Liver (tissue), 9 donors: ENCODE data around the gene FNBP1. TPM values are rescaled to one million over a fixed set of nuclear protein-coding genes. Genes with fewer than 3 reads are reported as not detected.

ENCODE experiments used
- DNase-seq: peaks from one replicate; pipeline ENCODE4 v3.0.0-alpha.2; 2017; ENCODE audit warnings: low spot score
- H3K27ac ChIP-seq, 2 donors: one replicate each; pipeline ENCODE4 v1.7.0; 2013; ENCODE audit warnings: inconsistent platforms in 2 of 2, low read length in 2 of 2, control low read depth in 1 of 2, low read depth in 1 of 2, mild to moderate bottlenecking in 1 of 2
- H3K27me3 ChIP-seq, 4 donors: one replicate each; pipeline versions ENCODE4 v1.6.1 to v1.7.0; 2013; ENCODE audit warnings: low read length in 3 of 4, inconsistent platforms in 1 of 4, mild to moderate bottlenecking in 1 of 4, moderate library complexity in 1 of 4; ENCODE audit not compliant: control insufficient read depth in 4 of 4, insufficient read depth in 4 of 4
- H3K36me3 ChIP-seq, 4 donors: one replicate each; pipeline versions ENCODE4 v1.6.1 to v1.7.0; 2013; ENCODE audit warnings: low read length in 3 of 4, mild to moderate bottlenecking in 3 of 4, low read depth in 1 of 4, moderate library complexity in 1 of 4; ENCODE audit not compliant: control insufficient read depth in 4 of 4, insufficient read depth in 3 of 4
- H3K4me1 ChIP-seq, 4 donors: one replicate each; pipeline versions ENCODE4 v1.6.1 to v1.7.0; 2013; ENCODE audit warnings: low read length in 3 of 4, mild to moderate bottlenecking in 3 of 4, moderate library complexity in 1 of 4; ENCODE audit not compliant: control insufficient read depth in 4 of 4, insufficient read depth in 4 of 4
- H3K4me3 ChIP-seq, 3 donors: one replicate each; pipeline versions ENCODE4 v1.6.1 to v1.7.0; 2013; ENCODE audit warnings: low read length in 3 of 3, control low read depth in 1 of 3, low read depth in 1 of 3, mild to moderate bottlenecking in 1 of 3
- H3K9ac ChIP-seq, 2 donors: one replicate each; pipeline ENCODE4 v1.7.0; 2013; ENCODE audit warnings: low read length in 2 of 2, mild to moderate bottlenecking in 2 of 2, moderate library complexity in 2 of 2, control low read depth in 1 of 2, low read depth in 1 of 2
- H3K9me3 ChIP-seq, 4 donors: one replicate each; pipeline versions ENCODE4 v1.6.1 to v1.7.0; 2013; ENCODE audit warnings: low read length in 3 of 4; ENCODE audit not compliant: control insufficient read depth in 4 of 4
- ATF3 ChIP-seq: IDR thresholded peaks from 2 replicates; pipeline ENCODE4 v1.6.1; 2016; ENCODE audit warnings: antibody characterized with exemption
- CTCF ChIP-seq: fragments of 150-350 bp; IDR thresholded peaks from 2 replicates; pipeline ENCODE4 v1.5.1; 2017; ENCODE audit warnings: improper control_type of control experiment, low read depth, low read length; ENCODE audit not compliant: missing input control
- EGR1 ChIP-seq, 2 donors: IDR thresholded peaks; 2 replicates each; pipeline ENCODE4 v1.6.1; 2016 to 2018; ENCODE audit warnings: antibody characterized with exemption in 2 of 2, low read depth in 2 of 2
- FOXA1 ChIP-seq: IDR thresholded peaks from 2 replicates; pipeline ENCODE4 v1.6.1; 2016; ENCODE audit warnings: antibody characterized with exemption
- FOXA2 ChIP-seq: IDR thresholded peaks from 2 replicates; pipeline ENCODE4 v1.6.1; 2016; ENCODE audit warnings: antibody characterized with exemption
- GABPA ChIP-seq, 2 donors: IDR thresholded peaks in 1 of 2; conservative IDR thresholded peaks in 1 of 2; 2 replicates each; pipeline ENCODE4 v1.6.1; 2016; ENCODE audit warnings: antibody characterized with exemption in 2 of 2, mild to moderate bottlenecking in 1 of 2, moderate library complexity in 1 of 2
- HNF4A ChIP-seq, 2 donors: conservative IDR thresholded peaks; 2 replicates each; pipeline ENCODE4 v1.6.1; 2016; ENCODE audit warnings: antibody characterized with exemption in 2 of 2, mild to moderate bottlenecking in 2 of 2
- JUND ChIP-seq, 2 donors: IDR thresholded peaks; 2 replicates each; pipeline ENCODE4 v1.6.1; 2016; ENCODE audit warnings: antibody characterized with exemption in 2 of 2
- MAX ChIP-seq: IDR thresholded peaks from 2 replicates; pipeline ENCODE4 v1.6.1; 2016; ENCODE audit warnings: antibody characterized with exemption
- NR2F2 ChIP-seq: IDR thresholded peaks from 2 replicates; pipeline ENCODE4 v1.6.1; 2016; ENCODE audit warnings: antibody characterized with exemption
- RAD21 ChIP-seq, 2 donors: IDR thresholded peaks; 2 replicates each; pipeline ENCODE4 v1.6.1; 2016; ENCODE audit warnings: antibody characterized with exemption in 2 of 2, mild to moderate bottlenecking in 2 of 2
- REST ChIP-seq: IDR thresholded peaks from 2 replicates; pipeline ENCODE4 v1.6.1; 2016; ENCODE audit warnings: antibody characterized with exemption, mild to moderate bottlenecking
- RXRA ChIP-seq, 2 donors: IDR thresholded peaks; 2 replicates each; pipeline ENCODE4 v1.6.1; 2017 to 2018; ENCODE audit warnings: antibody characterized with exemption in 2 of 2, mild to moderate bottlenecking in 1 of 2
- SP1 ChIP-seq: IDR thresholded peaks from 2 replicates; pipeline ENCODE4 v1.6.1; 2018; ENCODE audit warnings: antibody characterized with exemption, mild to moderate bottlenecking
- TAF1 ChIP-seq: conservative IDR thresholded peaks from 2 replicates; pipeline ENCODE4 v1.6.1; 2016; ENCODE audit warnings: antibody characterized with exemption, mild to moderate bottlenecking
- YY1 ChIP-seq: IDR thresholded peaks from 2 replicates; pipeline ENCODE4 v1.6.1; 2016; ENCODE audit warnings: antibody characterized with exemption, mild to moderate bottlenecking
- ZBTB33 ChIP-seq: IDR thresholded peaks from 2 replicates; pipeline ENCODE4 v1.6.1; 2016; ENCODE audit warnings: antibody characterized with exemption
- WGBS: extraction: QIAGEN DNeasy Blood & Tissue Kit; methylation state at CpG from one replicate; pipeline ENCODE4 v1.1.7; 2013; 5-methylcytosine and 5-hydroxymethylcytosine counted together
- polyA plus RNA-seq, 2 donors: library from polyadenylated mRNA; stranded (reverse) in 1 of 2; unstranded in 1 of 2; fragments of 200-250 nt in 1 of 2; fragments of >200 nt in 1 of 2; fragmentation: Nextera tagmentation in 1 of 2; extraction: Ambion mirVana in 1 of 2; gene quantifications; one replicate each; pipeline versions ENCODE4 v1.2.1 to v1.2.3, GENCODE V29; 2013 to 2015
- total RNA-seq, 2 donors: library from RNA; depleted of rRNA; stranded (reverse); fragments of >200 nt; gene quantifications; one replicate each; pipeline ENCODE4 v1.2.3, GENCODE V29; 2014
- donor health status: healthy.
- donor health status: healthy.
- donor health status: healthy.
- donor health status: healthy.
- donor health status: healthy.

Gene FNBP1
- total and polyA plus RNA-seq, 4 donors, result 6.6 to 15.6 (median 12.3) TPM

GRCh38 chr9:129898185-129898584 is 144.8 kb downstream of the FNBP1 start:
- H3K4me1 ChIP-seq, result no peaks in the 10 kb centered on the region
- WGBS, result 88% methylated on average over 8 of the region's 8 CpGs
- no peaks in the 10 kb centered on the region for H3K27me3 ChIP-seq
- DNase-seq, result no peak
- peaks cover 9 to 36% (median 13%) of the 10 kb centered on the region in 4 donors for H3K36me3 ChIP-seq
- H3K27ac ChIP-seq, result no peak overlapping the region
- H3K9ac ChIP-seq, result no peak overlapping the region
- TF ChIP-seq SP1 (no peak), FOXA1 (no peak), MAX (no peak), ATF3 (no peak), REST (no peak), JUND (IDR thresholded peaks at IDR 0.05) (no peak), RAD21 (IDR thresholded peaks at IDR 0.05) (no peak), RXRA (IDR thresholded peaks at IDR 0.05) (no peak), GABPA (IDR thresholded peaks at IDR 0.05 in 1 of 2, conservative IDR thresholded peaks at IDR 0.05 in 1 of 2) (no peak), FOXA2 (no peak), HNF4A (conservative IDR thresholded peaks at IDR 0.05) (no peak), CTCF (no peak)
- no peak overlapping the region for H3K4me3 ChIP-seq
- H3K9me3 ChIP-seq, result no peaks in the 10 kb centered on the region

- WGBS, result 95% methylated on average over 6 of the region's 6 CpGs
- TF ChIP-seq TAF1 (no peak), FOXA2 (no peak), NR2F2 (no peak), GABPA (IDR thresholded peaks at IDR 0.05 in 1 of 2, conservative IDR thresholded peaks at IDR 0.05 in 1 of 2) (no peak), ZBTB33 (no peak), ATF3 (no peak), YY1 (no peak), HNF4A (conservative IDR thresholded peaks at IDR 0.05) (no peak), RXRA (IDR thresholded peaks at IDR 0.05) (no peak), RAD21 (IDR thresholded peaks at IDR 0.05) (no peak), REST (no peak), SP1 (no peak), JUND (IDR thresholded peaks at IDR 0.05) (no peak), CTCF (no peak), FOXA1 (no peak), EGR1 (IDR thresholded peaks at IDR 0.05; ENCODE audit: low read depth in 2 of 2) (no peak)
- Histone ChIP-seq H3K27ac (no peak overlapping the region), H3K9me3 (no peaks in the 10 kb centered on the region), H3K27me3 (no peaks in the 10 kb centered on the region), H3K36me3 (peaks cover 4 to 31% (median 11%) of the 10 kb centered on the region in 4 donors), H3K4me1 (peaks cover 0 to 3% (median 0%) of the 10 kb centered on the region in 4 donors), H3K4me3 (no peak overlapping the region), H3K9ac (no peak overlapping the region)
- no peak for DNase-seq
These were observed 145.7 kb downstream of the FNBP1 start for GRCh38 chr9:129897263-129897662.
